GM13976 (cell line): Measurements from ENCODE around the gene WLS.

Source experiments
- DNase-seq: peaks from one replicate; pipeline ENCODE4 v3.0.0; 2012; ENCODE audit warnings: low spot score
- in situ Hi-C: fragments of 300-500 bp; cut with MboI; formaldehyde crosslinking; loops from one replicate; pipeline ENCODE4 v1.12.0; 2022; ENCODE audit warnings: low sequenced_read_pairs, mixed read lengths, inconsistent platforms; ENCODE audit not compliant: unreplicated experiment
- TF ChIP-seq, protein P1 (sequence below): IDR thresholded peaks from 2 replicates; pipeline ENCODE4 v1.5.1; 2012; ENCODE audit warnings: borderline replicate concordance, mild to moderate bottlenecking; ENCODE audit not compliant: insufficient read depth; ENCODE audit errors: extremely low read depth, missing control alignments, control extremely low read depth

WLS gene

DNA sequence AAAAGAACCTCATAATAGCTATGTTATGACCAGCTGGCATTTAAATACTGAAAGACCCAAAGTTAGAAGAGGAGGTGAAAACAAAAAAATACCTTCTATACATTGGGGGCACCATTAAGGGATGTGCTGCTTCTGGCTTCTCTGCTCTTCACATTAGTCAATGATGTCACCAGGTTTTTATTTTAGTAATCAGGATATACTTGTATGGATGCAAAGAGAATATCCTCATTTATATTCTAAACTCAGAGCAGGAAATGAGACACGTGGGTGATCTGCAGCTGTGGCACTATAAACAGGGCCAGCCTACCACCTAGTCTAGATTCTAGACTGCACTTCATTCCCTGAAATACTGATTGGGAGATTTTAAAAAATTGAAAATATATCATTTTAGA is 51.2 kb downstream of the WLS start:
- TF ChIP-seq, protein P1, sequence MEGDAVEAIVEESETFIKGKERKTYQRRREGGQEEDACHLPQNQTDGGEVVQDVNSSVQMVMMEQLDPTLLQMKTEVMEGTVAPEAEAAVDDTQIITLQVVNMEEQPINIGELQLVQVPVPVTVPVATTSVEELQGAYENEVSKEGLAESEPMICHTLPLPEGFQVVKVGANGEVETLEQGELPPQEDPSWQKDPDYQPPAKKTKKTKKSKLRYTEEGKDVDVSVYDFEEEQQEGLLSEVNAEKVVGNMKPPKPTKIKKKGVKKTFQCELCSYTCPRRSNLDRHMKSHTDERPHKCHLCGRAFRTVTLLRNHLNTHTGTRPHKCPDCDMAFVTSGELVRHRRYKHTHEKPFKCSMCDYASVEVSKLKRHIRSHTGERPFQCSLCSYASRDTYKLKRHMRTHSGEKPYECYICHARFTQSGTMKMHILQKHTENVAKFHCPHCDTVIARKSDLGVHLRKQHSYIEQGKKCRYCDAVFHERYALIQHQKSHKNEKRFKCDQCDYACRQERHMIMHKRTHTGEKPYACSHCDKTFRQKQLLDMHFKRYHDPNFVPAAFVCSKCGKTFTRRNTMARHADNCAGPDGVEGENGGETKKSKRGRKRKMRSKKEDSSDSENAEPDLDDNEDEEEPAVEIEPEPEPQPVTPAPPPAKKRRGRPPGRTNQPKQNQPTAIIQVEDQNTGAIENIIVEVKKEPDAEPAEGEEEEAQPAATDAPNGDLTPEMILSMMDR = no peak
- no peak for DNase-seq
- in situ Hi-C loops = no loop called here

DNA sequence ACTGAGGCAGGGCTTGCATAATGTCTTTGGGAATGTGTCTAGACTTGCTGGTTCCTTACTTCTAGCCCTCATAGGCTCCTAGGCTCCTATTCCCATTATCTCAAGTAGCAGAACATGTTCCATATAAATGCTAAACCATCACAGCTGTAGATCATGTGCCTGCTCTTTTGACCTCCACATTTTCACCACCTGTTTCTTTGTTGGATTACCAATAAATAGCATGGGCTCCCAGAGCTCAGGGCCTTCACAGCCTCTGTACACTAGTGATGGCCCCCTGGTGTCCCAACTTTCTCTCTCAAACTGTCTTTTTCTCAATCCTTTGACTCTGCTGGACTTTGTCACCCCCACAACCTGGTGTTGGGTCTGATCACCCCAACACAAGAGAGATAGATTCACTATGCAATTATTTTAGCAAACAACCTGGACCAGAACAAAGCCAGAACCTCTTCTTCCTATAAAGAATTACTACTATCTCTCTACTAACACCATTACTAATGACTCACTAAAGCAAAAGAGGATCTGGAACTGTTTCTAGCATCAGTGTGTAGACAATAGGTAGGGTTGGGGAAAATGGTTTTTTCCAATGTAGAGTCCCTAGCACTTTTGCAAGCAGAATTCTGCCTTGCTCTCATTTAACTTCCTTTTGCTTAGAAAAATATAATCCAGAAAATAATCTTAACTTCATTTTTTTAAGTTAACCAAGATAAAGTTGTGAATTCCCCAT is 51.7 kb downstream of the WLS start:
- no peak for DNase-seq
- TF ChIP-seq, protein P1 = no peak
- in situ Hi-C loops = no loop called here

DNA sequence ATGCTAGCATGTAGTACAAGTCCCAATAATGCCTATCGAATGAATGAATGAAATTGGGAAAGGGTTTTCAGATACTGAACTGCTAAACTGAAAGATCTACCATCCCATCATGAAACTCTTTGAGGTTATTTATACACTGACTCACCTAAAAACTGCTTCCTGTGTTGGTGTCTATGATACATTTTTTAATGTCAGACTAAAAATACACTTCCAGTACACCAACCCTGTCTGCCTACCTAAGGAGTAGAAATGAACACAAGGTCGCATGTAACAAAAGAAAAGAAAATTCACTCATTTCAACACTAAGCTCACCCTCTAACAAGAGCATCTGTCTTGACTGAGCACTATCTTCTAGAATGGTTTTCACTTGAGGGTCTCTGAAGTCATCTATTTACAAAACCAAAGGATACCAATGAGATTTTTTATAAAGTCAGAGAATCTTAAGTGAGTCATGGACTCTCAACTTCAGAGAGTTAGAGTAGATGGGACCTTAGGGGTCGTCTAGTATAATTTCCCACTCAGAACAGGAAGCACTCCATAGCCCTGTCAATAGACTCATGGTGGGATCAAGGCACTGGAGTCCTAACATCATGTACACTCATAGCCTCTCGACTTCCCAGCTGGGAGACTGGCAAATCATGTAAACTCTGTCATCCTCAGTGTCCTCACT is 53.4 kb downstream of the WLS start:
- in situ Hi-C loops = no loop called here
- no peak for DNase-seq
- TF ChIP-seq, protein P1 = no peak

DNA sequence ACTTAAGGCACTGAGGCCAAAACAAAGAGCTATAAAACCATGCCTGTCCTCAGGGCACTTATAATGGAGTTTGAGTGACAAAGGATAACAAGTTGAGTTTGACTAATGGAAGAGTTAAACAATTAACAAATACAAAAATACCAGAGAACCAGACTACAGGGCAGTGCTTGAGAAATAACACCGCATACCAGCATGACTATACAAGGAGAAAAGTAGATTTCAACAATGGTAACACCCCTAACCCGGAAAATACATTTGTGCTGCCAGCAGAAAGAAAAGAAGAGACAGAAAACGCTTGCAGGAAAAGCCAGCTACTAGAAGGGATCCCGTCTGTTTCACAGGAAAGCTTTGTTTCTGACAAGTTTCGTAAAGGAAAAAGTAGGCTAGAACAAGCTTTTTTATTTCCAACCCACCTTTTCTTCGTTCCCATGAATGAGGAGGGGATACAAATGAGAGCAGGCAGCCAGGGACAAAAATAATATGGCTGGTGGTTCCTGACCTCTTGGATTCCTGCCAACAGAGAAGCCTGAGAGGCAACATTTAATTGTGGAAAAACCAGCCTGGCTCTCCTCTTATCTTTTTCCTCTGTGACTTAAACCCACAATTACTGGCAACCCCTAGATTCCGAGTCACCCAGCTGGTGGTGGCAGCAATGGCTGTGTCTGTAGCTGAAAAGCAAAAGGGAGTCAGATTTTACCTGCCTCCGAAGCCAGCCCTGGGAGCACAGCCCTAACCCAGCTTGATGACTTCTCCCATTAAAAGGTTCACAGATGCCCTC is 56.5 kb downstream of the WLS start:
- in situ Hi-C loops = no loop called here
- TF ChIP-seq, protein P1 = no peak
- DNase-seq = no peak

DNA sequence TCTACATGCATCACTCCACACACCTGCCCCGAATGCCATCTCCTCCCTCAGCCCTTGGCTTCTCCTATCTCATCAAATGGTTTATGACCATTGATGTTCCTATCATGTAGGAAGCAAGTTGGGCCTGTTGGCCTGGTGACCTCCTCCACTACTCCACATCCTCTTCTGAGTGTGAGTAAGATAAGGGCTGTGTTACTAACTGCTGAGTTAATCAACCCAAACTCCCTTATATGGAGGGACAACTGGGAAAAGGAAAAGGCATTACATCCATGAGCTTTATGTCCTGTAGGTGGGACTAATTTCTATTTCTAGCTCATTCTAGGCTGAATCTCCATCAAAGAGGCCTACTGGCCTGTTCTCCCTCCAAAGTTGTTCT is 57.6 kb downstream of the WLS start:
- TF ChIP-seq, protein P1 = no peak
- DNase-seq = no peak
- in situ Hi-C loops = no loop called here

DNA sequence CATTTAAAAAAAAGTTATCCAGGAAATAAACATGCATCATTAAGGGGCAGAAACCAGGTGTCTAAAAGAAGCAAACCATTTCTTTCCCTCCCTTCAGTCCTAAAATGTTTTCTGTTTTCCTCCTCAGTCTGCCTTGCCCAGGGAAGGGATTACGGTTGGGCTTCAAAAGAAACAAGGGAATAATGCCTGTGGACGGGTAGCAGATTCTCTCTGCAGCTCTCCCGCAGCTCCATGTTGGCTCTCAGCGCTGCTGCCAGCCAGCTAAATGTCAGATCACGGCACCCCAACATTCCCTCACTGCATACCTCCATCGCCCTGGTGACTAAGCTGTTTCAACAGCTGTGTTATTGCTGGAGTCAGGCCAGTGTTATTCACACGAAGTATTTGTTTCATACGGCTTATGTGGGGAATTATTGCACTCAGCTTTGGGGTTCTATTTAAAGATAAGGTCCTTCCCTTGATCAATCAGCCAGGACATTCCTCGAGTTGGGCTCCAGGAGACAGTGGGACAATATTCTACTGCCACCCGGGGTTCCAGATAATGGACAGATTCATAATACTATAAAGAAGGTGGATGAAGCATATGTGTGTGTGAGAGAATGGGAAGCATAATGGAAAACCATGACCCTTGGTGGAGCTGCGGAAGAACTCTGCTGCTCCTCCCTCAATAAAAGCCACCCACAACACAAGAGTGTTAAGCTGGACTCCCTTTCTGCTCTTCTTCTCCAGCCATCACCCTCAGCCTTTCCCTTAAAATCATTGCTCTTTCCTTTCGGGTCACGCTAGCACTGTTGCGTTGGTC is 58.2 kb downstream of the WLS start:
- in situ Hi-C loops = no loop called here
- TF ChIP-seq, protein P1 = no peak
- DNase-seq = no peak
